NCI-H748 (cell line): ENCODE results near the gene DRD4.
A peak's percentile ranks its signal among the peaks of the same experiment; 100 is the strongest.
"Not testable (repeated sequence)": the region's sequence is repeated elsewhere in the genome, so short reads cannot be mapped to it uniquely, and the experiment has no call there.

Experiments
- DNase-seq: peaks from one replicate; lab custom pipeline; 2025; ENCODE audit not compliant: unreplicated experiment; lab: John Stamatoyannopoulos, UW

The DRD4 gene

DNA sequence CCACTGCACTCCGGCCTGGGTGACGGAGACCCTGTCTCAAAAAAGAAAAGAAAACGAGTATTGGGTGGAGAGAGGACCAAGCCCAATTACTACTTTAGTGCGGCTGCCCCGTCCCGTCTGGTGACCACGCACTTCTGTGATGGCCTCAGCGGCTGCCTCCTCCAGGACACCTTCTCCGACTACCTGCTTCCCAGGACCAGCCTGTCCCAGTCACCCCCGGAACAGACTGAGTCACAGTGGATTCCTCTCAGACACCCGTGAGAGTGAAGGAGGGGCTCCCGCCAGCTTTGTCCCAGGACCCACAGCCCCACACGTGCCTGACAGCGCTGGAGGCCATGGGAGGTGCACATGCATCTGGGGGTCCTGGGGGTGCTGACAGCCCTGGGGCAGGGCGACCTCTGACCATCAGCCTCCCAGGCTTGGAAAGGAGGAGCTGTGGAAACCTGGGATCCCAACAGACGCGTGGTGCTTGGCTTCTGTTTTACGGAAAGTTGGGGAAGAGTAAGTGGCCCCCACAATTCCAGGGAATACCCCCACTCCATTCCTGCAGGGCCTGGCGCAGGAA, 4.8 kb downstream of the DRD4 start:
- no peak for DNase-seq

DNA sequence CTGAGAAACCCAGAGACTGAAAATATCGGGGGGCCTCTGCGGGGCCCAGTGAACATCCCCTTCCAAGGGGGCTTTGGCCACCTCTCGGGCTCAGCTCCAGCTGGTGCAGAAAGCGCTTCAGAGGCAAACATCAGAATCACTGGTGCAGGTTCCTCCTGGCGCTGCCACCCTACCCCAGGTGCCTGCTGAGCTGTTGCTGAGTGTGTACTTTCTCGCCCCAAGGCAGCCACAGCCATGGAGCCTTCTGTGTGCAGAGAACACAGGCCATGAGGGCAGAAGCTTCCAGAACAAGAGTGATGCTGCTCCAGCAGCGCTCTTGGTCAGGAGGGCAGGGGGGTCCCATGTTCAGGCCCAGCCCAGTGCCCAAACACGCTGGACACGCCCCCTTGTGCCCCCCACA, 6.3 kb downstream of the DRD4 start:
- DNase-seq, result no peak

DNA sequence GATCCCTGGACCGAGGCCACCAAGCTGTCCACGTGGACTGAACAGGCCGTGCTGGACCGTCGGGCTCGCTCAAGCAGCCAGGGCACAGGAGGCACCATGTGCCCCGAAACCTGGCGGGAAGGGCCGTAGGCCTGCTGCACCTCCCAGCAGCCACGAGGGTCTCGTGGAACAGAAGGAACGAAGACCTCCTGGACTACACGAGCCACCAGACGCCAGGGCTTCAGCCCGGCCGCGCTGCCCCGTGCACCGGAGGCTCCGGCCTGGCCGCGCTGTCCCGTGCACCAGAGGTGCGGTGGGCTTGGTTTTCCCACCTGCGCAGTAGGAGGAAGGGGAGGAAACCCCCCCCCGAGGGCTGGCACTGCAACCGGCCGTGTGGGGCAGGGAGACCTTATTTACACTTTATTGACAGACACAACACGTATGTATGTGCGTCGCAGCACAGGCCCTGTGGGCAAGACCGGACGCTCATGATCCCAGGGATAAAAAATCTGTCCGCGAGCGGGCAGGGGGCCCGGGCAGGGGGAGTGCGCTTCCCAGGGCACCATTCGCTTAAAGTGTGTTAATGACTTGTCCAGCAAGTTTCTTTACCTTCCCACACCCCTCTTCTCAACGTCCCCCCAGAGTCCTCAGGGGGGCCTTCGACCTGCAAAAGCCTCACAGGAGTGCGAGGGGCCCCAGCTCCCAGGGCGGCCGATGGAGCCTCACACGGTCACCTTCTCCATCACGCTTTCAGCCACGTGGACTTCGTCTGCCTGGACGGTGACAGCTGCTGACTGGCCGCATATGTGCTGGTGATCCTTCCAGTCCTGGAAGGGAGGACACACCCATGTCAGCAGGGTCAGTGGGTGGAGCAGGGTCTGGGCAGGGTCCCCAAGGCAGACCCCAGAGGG, 7.0 kb downstream of the DRD4 start:
- DNase-seq, result no peak

DNA sequence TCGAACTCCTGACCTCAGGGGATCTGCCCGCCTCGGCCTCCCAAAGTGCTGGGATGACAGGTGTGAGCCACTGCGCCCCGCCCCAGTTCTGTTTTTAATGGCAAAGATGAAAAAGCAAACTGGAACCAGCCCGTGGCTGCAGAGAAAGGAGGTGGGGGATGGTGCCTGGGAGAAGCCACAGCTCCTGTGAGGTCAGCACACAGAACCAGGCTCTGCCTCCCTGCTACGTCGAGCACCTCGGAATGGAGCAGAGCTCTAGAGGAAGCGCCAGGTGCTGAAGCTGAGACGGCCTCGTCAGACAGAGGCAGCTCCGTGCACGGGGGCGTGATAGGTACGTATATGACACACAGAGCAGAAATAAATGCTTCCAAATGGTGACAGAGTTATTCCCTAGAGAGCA, 8.5 kb downstream of the DRD4 start:
- DNase-seq, result no peak

DNA sequence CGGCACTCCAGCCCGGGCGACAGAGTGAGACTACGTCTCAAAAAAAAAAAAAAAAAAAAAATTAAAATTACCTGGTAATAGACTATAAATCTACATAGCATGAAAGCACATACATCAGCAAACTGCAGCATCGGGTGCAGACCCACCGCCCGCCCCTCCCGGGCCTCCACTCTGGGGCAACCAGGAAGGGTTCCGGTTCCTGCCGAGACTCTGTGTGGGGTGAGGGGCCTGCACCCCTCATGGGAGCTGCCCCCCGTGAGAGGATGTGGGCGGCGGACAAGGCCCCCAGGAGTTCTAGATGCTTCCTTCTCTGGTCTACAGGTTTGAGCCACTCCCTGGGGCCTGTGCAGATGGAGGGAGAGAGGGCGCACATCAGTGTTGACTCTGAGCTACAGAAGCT, 9.1 kb downstream of the DRD4 start:
- DNase-seq, result no peak

DNA sequence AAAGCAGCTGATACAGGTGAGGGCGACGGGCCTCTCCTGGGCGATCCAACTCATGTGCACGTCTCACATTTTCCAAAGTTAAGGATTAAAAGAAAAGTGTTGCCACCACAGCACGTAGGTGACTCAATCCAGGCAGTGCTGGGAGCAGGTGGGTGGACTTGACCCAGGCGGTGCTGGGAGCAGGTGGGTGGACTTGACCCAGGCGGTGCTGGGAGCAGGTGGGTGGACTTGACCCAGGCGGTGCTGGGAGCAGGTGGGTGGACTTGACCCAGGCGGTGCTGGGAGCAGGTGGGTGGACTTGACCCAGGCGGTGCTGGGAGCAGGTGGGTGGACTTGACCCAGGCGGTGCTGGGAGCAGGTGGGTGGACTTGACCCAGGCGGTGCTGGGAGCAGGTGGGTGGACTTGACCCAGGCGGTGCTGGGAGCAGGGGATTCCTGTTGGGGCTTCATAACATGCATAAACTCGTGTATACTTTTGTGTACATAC, 10.6 kb downstream of the DRD4 start:
- not testable (repeated sequence) for DNase-seq

DNA sequence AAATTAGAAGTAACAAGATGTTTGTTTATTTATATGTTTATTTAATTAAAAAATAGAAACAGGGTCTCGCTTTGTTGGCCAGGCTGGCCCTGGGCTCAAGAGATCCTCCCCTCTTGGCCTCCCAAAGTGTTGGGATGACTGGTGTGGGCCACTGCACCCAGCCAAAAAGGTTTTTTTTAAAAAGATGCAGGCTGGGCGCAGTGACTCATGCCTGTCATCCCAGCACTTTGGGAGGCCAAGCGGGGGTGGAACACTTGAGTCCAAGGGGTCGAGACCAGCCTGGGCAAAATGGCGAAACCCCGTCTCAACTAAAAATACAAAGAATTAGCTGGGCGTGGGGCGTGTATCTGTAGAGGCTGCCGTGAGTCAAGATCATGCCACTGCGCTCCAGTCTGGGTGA, 13.4 kb downstream of the DRD4 start:
- no peak for DNase-seq

DNA sequence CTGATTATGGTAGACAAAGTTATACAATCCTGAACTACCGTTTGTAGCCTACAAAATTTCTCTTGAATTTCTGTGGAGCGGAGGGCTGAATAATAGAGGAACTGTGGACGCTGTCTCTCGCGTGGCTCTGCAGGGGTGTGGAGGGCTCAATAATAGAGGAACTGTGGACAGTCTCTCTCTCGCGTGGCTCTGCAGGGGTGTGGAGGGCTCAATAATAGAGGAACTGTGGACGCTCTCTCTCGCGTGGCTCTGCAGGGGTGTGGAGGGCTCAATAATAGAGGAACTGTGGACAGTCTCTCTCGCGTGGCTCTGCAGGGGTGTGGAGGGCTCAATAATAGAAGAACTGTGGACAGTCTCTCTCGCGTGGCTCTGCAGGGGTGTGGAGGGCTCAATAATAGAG, 16.1 kb downstream of the DRD4 start:
- DNase-seq, result not testable (repeated sequence)

DNA sequence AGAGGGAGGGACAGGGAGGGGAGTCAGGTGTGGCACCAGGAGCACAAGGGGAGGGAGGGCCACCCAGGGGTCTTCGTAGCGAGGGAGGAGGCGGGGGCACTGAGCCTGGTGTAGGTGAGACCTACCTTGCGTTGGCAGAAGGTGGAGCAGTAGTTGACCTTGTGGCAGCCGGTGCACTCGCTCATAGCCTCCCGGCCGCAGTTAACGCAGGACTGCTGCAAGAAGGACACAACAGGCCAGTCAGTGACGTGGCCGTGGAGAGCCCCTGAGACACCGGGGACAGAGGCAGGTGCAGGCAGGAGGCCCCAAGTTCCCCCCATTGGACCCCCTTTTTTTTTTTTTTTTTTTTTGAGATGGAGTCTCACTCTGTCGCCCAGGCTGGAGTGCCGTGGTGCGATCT, 16.8 kb downstream of the DRD4 start:
- no peak for DNase-seq

DNA sequence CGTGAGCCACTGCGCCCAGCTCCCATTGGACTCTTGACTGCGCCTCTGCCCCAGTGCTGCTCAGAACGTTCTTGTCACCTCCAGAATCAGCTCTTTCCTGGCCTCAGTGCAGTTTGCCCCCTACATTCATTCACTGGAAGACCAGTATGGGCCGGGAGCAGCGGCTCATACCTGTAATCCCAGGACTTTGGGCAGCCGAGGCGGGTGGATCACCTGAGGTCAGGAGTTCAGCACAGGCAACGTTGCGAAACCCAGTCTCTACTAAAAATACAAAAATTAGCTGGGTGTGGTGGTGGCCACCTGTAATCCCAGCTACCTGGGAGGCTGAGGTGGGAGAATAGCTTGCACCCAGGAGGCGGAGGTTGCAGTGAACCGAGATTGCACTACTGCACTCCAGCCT, 17.4 kb downstream of the DRD4 start:
- DNase-seq, result not testable (repeated sequence)

DNA sequence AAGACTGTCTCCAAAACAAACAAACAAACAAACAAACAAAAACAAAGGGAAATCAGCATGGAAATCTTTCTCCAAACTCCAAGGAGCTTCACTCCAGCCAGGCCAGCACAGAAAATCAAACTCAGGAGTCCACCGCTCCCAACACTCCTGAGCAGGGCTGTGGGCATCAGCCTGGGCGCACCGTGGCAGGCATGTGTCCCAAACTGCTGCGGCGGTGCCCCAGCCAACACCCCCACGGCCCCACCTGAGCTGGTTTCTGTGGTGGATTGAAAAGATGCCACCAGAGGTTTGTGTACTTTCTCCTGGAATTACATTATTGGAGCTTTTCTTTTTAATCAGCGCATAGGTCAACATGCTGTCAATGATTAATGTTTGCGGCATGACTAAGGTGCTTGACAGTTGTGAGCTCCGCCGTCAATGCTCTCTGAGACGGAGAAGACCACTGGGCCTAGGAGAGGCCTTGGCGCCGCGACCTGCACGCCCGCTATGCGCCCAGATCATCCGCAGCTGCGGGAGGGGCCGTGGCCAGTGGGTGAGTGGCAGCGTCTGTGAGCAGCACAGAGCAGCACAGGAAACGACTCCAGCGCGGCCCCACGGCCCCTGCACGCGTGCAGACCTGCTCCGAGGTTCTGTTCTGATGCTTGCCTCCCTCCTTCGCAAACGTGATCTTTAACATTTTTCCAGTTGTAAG, 18.1 kb downstream of the DRD4 start:
- DNase-seq, result no peak

DNA sequence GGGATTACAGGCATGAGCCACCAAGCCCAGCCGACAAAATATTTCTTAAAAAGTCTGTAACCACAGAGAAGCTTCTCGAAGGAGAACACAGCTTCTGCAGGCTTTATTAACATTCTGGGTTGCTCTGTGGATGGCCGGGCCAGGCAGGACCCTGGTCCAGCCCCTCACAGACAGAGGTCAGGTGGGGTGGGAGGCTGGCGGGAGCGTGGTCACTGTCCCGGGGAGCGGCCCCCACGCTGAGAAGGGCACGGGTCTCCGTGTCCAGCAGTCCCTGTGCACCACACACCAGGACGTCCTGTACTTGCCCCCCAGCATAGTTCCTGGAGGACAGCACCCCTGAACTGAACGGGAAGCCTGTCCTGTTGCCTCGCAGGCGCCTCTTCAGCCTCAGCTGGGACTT, 19.4 kb downstream of the DRD4 start:
- DNase-seq, result no peak

DNA sequence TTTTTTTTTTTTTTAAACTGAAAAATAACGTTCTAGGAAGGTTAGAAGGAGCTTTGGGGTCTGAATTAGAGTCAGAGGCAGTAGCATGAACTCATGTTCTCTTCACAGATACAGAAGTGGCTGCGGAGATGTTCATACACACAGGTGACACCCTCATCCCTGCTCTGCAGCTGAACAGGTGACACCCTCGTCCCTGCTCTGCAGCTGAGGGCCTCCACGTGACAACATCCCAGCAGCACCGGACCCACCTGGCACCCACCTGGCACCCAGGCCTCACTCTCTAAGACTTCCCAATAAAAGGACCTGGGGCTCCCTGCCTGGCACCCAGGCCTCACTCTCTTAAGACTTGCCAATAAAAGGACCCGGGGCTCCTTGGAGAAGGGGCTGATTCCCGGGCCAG, 19.8 kb downstream of the DRD4 start:
- DNase-seq, result no peak

DNA sequence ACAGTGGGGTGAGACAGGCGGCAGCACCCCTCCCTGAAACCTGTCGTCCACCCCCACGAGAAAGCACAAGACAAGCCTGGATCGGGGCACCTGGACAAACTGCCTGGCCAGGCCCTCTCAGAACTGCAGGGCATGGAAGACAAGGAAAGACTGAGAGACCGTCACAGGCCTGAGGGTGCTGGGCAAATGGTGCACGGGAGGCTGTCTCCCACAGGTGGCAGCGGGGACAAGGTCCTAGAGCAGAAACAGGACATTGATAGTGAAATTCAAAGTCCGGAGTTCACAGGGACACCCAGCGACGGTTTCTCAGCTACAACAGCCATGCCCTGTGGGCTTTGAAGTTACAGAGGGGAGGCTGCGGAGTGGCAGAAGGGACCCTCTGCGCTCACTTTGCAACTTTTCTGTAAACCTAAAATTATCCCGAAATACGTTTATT, 20.6 kb downstream of the DRD4 start:
- DNase-seq, result no peak

DNA sequence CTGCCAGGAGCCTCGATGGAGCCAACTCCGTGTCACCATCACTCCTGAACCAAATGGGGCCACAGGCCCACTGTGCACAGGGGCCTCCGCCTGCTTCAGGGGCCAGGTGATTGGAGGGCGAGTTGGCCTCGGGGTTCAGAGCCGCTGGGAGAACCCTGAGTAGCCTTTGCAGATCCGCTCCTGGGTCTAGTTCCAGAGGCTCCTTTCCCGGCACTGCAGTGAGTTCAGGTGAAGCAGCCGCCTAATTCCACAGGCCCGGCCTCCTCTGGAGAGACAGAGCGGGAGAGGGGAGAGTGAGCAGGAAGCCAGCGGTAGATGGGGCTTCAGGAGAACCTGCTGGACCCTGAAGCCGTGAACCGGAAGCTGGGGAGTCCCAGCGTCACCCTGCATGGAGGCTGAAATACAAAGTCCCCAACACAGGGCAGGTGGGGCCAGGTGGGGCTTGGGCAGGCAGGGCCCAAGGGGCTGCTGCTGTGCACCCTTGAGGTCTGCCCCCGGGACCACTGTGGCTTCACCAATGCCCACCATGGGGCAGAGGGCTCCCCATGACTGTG, 22.5 kb downstream of the DRD4 start:
- DNase-seq, result no peak

DNA sequence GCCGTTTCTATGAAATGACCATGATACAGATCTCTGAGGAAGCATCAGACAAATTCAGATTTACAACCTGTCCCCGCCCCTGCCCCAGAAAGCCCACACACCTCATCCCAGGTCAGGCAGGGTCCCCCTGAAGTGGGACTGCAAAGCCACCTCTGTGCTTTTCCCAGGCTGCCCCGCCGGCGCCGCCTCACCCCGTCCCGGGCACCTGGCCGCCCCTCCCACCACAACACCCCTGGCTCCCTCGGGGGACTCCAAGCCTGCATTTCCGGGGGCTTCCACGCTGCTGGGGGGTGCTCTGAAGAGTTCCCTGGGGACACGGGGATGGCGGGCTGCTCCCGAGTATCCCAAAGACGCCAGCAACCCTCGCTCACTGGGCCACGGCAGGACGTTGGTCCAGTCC, 23.2 kb downstream of the DRD4 start:
- no peak for DNase-seq

DNA sequence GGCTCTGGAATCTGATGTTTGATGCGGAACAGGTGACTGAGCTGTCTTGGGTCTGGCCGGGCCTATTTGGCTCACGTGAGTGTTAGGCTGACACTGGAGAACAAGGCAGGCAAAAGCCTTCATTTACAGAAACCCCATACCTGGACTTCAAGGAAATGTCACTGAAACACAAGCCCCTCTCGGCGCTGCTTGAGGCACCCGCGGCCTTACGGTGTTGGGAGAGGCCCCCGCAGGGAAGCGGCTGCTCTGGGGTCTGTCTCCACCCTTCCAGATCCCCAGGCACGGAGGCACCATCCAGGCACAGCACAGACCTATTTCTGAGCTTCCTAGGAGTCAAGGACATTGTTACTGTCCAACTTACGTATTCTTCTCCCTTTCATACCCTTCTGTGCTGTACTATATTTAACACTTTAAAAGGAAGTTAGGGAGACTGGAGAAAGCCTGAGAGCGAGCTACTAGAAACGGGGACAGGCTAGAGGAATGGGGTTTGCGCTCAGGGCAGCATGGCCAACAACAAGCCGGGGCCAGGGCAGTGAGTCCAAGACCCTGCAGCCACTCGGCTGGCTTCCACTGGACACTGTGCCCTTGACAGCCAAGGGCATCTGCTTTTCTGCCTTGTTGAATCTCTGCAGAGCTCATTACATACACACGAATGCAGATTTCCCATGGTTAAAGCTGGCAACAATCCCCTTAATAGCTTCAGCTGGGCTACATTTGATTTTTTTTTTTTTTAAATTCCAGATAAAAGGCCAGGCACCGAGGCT, 23.8 kb downstream of the DRD4 start:
- DNase-seq, result no peak

DNA sequence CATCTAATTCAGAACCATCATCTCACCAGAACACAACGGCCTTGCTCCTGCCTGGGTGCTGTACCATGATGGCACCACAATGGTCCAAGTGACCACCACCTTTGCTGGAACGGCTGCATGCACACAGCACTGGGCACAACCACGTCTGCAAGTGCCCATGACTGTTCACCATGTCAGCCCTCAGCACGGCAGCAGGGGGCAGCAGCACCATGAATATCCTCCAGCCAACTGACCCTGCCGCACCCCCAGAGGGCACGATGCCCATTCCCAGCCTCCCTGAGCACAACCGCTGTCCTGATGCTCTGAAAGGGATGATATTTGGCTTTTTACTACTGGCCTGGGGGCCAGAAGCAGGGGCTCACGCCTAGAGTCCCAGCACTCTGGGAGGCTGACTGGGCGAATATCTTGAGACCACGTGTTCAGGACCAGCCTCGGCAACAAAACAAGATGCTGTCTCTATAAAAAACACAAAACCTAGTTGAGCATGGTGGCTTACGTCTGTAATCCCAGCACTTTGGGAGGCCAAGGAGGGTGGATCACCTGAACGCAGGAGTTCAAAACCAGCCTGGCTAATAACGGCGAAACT, 25.7 kb downstream of the DRD4 start:
- peak; percentile 44 for DNase-seq

DNA sequence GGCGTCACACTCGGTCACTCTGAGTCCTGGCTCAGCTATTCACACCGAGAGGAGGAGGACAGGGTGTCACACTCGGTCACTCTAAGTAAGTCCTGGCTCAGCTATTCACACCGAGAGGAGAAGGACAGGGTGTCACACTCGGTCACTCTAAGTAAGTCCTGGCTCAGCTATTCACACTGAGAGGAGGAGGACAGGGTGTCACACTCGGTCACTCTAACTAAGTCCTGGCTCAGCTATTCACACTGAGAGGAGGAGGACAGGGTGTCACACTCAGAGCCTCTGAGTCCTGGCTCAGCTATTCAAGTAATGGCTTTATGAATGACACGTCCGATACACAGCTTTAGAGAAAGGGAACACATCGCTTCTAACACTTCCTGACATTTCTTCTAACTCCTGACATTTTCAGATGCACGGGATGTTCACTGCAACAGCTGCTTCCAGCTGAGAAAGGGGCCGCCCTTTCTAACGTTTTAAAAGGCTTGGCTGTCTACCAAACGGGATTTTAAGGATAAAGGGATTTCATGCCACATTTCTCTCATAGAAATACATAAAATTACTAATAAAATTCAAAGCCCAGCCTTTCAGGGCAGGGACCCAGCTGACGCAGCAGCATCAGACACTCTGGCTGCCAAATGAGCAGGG, 28.1 kb downstream of the DRD4 start:
- no peak for DNase-seq

DNA sequence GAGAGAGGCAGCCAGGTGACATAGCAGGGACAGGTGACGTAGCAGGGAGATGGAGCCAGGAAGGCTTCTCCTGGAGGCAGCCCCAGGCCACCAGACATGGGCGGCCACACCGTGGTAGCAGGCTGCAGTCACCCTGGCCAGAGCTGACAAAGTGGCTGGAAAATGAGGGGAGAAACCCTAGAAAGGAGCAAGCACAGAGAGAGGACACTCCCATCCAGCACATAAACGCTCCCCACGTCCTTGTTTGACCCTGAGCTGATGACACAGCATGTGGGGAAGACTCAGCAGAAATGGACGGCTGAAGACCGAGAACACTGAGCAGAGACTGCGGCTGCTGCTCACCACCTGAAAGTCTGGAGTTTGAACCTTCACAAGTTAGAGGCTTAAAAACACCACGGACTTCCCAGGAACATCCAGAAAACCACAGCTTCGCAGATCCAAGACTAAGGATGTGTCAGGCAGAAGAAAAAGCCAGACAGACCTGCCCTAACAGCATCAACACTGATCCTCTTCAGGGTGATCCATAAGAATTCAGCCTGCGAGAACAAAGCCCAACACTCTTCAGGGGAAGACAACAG, 28.7 kb downstream of the DRD4 start:
- DNase-seq, result no peak
